Measurements from ENCODE around the gene ZER1.

Gene ZER1

DNA sequence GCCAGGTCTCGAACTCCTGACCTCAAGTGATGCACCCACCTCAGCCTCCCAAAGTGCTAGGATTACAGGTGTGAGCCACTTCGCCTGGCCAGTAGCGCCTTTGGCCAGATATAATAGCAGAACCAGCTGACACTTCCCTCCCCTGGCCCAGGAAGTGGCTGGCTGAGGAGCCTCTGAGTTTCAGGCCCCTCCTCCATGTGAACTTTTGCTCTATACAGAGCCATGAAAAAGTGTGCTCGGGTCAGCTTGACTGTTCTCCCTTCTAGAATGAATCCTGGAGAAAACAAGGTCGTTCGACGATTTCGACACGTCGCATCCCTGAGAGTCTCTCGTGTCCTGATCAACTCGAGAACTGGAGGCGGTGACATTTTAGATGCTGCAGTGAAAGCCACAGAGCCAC is 39.2 kb downstream of the ZER1 start:
- no peak for DNase-seq

DNA sequence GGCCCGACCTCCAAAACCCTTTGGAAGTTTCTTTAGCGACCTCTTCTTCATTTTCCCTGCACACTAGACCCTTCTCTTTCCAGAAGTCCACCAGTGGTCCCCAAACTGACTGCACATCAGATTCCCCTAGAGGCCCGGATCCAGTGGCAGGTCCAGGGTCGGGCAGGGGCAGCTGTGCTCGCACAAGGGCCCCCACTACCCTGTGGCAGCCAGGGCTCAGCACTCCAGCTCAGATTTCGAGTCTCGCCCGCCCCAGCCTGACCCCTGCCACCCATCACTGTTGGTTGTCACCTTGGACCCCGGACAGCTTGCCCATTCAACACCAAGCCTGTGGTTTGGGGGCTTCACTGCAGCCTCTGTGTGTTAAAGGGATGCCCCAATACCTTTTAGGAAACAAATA is 40.0 kb downstream of the ZER1 start:
- DNase-seq, result no peak

DNA sequence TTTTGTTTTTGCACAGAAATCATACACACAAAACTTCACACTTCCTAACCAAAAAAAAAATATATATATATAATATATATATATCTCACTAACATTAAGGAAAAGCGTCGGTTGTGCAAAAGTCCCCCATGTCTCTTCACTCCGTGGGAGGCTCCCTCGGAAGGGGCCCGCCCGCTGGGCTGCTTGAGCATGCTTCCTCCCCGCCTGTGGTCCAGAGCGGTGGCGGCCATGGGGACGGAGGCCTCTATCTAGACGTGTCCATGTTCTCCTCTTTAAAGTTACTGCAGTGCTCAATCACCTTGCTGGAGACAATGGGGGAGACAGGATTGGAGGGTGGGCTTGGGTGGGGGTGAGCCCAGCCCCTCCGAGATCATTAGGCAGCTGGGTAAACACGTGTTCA is 40.6 kb downstream of the ZER1 start:
- no peak for DNase-seq

DNA sequence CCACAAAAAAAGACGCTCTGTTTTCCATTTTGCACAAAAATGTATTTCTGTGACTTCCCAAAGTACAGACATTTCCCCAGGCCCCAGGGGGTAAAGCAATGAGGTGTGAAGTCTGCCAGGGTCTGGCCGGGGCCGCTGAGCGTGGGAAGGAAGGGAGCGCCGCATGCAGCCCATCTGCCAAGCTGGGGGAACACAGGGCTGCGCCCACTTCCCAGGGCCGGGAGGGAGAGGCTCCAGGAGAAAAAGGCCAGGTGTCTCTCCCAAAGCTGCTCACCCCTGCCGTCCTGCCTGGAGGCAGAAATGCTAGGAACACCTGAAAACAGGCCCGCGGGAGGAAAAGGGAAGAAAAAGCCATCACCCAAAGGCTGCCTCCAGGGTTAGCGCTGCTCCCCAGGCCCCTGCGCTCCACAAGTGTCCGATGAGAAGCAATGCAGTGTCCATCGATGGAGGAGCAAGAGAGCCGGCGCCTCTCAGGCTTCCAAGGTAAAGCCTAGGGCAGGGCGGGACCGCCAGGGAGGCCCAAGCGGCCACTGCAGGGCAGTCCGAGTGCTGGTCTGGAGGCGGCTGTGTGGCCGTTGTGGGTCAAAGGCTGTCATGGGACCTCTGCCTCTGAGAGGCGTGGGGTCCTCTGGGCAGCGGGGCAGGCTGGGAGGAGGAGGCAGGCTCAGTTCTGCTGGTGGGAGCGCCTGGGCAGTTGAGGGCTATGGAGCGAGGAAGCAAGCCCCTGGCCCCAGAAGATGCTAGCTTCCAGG is 41.8 kb downstream of the ZER1 start:
- DNase-seq, result no peak

DNA sequence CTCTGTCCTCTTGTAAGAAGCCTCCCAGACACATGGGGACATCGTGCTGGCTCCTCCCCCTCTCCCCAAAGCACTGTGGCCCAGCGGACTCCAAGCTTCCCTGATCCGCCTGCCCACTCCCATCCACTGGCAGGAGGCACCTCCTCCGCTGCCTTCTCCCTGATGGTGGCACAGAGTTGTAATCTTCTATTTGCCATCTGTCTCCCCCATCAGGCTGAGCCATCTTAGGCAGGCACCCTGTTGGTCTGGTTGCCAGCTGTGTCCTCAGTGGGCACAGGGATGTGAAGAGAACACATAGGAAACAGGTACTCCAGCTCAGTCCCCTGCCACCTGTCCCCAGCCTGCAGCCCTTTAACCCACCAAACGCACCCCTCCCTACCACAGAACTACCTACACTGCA is 42.4 kb downstream of the ZER1 start:
- DNase-seq, result no peak

DNA sequence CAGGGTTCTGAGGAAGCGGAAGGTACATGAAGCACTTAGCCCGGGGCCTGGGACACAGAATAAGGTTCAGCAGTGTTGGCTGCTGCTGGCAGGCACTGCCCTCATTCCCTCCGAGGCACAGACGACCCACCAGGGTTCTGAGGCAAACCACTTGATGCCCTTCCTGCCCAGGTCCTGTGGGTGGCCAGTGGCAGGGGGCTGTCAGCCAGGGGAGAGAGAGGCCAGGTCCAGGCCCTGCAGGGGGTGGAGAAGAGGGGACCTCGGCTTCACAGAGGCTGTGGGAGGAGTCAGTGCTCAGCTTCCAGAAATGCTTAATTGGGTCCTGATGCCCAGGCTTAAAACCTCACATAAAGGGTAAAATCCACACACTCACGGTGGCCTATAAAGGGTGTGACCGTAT is 43.4 kb downstream of the ZER1 start:
- no peak for DNase-seq

DNA sequence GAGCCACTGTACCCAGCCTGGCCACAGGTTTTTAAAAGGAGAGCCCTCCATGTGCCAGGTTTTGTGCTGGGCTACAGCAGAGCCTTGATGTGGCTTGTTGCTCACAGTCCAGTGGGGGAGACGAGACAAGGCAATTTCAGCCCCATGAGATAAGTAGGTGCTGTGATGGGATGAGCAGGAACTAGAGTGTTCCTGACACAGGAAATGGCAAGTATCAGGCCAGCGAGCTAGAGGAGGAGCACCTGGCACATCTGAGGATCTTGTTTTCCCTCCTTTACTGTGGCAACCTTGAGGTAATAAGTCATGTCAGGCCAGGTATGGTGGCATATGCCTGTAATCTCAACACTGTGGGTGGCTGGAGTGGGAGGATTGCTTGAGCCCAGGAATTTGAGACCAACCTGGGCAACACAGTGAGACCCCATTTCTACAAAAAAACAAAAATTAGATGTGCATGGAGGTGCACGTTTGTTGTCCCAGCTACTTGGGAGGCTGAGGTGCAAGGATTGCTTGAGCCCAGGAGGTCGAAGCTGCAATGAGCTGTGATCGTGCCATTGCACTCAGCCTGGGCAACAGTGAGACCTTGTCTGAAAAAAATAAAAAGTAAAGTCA is 44.0 kb downstream of the ZER1 start:
- no peak for DNase-seq

DNA sequence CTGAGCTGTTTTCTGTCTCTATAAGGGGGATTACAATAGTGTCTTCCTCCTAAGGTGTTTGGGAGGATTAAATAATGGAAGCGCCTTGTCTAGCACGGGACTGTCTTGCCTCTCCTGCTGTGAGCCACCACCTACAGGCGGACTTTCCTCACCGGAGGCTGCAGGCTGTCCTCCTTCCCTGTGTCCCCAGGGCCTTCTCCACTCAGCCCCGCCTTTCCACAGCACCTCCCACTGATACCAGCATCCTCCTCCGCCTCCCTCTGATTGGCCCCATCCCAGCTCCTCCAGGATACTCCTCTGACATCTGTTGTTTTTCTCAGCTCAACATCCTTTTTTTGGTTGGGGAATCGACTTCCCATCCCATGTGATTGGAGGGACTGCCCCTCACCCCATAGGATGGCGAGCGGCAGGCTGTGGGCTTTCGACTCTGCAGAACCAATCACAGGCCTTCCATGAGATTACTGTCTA is 46.9 kb downstream of the ZER1 start:
- DNase-seq, result peak; percentile 52

DNA sequence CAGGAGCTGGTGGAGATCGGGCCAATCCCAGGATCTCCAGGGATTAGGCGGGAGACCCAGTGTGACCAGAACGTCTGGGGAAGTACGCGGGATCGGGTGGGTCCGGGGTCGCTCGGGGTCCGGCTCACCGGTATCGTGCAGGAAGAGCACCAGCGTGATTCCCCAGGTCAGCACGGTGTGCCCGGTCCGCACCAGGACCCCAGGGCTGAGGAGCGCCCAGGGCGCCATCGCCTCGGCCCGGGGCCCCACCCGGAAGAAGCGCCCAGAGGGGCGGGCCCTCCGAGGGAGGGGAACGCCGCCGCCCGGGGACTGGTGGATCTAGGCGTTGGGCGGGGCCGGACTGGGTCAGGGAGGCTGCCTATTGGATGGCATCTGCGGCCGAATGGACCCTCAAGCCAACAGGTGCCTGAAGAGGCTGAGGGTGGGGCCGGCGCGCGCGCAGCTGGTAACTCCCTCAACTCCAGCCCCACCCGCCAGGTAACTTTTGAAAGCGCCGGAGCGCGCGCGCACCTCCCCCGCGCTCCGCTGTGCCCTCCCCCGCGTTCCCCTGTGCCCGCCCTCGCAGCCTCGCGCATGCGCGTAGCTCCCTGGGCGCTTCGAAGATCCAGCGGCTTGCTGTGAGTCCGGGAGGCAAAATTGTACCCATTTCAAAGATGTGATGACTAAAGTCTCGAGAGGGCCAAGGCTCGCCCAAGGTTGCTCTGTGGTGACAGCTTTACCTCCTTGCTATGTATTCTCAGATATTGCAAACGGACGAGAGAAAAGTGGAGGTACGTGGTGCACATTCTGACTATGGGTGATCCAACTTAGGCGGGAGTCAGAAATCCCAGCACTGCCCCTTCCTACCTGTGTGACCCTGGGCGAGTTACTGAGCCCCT is 47.6 kb downstream of the ZER1 start, which contains the start of gene ZDHHC12:
TSS of gene ZDHHC12 (minus strand) at position 262 of the 878 bp plus-strand sequence. CDS start at position 228, 34 bp downstream.
- peak; percentile 99 for DNase-seq

DNA sequence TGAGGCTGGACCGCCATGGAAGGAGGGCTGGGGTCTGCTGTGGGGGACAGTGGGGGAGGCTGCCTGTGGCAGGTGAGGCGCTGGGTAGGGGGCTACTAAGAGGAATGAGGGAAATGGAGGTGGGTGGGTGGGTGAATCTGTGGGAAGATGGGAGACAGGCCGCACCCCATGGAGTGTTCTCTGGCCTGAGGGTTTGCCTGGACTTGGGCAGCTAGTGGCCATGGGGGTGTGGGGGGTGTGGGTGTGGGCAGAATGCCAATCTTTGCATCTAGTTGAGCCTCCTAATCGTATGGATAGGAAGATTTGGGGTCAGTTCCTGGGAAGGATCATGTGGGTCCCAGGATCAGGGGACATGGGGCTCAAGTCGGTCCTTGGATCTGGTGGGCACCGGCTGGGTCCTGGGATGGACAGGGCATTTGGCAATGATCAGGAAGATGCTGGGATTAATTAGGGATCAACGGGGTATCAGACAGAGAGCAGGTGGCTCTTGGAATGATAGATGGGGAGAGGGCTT is 48.3 kb downstream of the ZER1 start:
- DNase-seq, result peak; percentile 8

DNA sequence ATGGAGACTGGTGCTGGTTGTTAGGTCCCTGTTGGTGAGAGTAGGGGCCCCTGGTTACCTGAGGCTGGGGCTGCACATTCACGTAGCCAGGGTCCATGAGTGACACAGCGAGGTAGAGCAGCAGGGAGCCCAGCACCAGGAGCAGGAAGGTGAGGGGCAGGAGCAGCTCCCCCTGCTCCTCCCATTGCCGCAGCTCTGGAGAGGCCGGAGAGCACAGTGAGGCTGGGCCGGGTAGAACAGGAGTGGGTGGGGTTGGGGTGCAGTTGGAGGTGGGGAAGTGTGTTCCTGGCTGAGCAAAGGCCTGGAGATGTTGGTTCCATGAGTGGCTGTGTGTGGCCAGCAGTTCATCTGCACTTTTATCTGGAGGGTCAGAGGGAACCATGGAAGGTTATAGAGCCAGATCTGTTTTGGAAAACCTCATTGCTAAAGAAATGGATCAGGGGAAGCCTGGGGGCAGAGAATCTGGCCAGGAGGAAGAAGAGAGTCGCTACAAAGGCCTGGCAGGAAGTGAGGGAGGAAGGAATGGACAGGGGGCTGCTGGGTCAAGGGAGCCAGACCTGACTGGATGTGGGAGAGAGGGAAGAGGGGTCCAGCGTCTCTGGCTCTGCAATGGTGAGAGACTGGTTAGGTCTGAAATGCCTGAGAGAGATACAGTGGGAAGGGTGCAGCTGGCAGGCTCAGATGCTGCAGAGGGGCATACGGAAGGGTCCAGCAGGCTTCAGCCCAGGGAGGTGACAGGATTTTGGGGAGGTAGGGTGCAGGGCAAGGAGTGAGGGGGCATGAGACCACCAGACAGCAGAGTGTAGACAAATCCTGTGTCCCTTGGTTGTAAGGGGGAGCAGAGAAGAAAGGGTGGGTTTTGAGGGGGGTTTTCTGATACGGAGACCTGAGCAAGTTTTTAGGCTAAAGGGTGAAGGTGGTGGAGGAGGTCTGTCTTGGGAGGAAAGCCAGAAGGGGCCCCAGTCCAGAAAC is 49.1 kb downstream of the ZER1 start:
- no peak for DNase-seq

DNA sequence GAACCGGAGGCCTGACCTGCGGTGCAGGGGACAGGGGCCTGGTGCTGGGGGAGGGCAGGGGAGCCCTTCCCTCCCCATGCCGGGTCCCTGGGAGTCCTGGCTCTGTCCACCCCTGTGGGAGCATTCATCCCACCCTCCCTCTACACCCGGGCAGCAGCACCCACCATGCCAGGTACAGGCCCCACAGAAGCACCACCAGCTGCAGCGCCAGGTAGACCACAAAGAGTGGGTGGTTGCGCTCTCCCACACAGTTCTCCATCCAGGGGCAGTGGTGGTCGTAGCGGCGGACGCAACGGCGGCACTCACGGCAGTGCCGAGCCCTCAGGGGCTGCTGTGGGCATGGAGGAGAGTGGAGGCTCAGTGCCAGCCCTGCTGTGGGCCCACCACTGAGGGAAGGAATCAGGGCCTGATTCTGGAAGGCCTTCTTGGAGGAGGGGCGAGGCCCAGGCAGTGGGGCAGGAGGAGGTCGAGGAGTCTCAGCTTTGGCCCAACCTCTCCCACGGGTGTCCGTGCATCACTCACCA is 50.2 kb downstream of the ZER1 start:
- DNase-seq, result no peak

DNA sequence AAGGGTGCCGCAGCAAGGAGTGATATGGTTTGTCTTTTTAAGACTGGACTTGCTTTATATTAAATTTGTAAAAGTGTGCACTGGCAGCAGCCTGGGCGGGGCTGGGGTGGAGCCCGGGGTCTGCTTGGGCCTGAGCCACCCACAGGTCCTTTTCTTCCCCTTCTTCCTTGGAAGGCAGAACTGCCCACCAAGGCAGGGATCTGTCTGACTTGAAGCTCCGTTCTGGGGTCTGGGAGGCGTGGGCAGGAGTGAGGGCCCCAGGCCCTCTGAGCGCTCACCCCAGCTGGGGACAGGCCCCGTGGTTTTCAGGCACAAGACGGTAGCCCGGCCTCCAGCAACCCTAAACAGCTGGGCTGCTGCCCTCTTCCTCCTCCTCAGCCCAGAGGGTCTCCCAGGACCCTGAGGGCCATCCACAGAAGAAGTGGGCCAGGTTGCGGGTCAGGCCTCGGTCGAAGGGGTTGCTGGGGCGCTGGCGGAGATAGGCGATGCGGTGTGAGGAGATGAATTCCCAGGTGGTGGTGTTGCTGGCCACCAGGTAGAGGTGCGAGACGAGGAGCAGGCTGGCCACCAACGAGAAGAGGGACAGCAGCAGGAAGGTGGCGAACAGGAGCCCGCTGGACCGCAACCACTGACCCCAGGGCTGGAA is 50.8 kb downstream of the ZER1 start:
- DNase-seq, result no peak

DNA sequence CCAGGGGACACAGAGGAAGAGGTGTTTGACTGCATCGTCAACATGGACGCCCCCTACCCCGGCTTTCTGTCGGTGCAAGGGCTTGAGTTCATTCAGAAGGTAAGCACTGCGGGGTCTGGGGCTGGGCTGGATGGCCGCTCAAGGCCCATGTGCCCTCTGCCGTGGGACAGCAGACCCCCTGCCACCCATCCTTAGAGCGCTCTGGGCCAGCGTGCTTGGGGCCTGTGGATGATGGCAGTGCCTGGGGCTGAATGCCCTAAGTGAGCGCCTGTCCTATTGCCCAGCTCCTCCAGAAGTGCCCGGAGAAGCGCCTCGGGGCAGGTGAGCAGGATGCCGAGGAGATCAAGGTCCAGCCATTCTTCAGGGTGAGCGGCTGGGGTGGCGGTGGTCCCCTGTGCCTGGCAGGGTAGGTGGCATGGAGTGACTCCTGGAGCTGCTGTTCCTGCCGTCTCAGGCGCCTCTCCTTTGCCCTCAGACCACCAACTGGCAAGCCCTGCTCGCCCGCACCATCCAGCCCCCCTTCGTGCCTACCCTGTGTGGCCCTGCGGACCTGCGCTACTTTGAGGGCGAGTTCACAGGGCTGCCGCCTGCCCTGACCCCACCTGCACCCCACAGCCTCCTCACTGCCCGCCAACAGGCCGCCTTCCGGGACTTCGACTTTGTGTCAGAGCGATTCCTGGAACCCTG is 51.7 kb downstream of the ZER1 start:
- no peak for DNase-seq

DNA sequence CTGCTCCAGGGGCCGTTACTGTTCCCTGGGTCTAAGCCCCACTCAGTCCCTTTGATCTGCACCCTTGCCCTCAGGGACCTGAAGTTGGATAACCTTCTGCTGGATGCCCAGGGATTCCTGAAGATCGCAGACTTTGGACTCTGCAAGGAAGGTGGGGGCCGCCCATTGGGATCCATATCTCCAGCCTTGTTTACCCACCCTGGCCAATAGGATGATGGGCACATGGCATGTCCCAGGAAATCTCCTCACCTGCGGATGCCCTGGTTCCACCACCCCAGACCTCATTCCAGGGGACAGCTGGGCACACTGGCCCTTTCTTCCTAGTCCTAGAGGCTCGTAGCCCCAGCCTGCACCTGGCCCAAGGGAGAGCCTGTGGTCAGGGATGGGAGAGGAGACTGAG is 53.3 kb downstream of the ZER1 start:
- no peak for DNase-seq

DNA sequence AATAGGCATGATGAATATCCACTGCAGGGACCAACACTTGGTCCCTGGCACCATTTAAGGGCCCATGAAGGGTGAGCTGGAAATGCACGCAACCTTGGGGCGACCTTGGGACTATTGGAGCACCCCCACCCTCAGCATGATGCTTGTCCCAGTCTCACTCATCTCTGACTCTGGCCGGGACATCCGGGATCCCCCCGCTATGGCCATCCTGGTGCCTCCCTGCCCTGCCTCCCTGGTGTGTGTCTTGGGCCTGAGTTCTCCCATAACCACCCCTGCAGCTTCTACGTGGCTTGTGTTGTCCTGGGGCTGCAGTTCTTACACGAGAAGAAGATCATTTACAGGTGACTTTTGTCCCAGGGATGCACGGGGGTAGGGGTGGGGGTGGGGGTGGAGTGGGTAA is 53.7 kb downstream of the ZER1 start:
- DNase-seq, result no peak

DNA sequence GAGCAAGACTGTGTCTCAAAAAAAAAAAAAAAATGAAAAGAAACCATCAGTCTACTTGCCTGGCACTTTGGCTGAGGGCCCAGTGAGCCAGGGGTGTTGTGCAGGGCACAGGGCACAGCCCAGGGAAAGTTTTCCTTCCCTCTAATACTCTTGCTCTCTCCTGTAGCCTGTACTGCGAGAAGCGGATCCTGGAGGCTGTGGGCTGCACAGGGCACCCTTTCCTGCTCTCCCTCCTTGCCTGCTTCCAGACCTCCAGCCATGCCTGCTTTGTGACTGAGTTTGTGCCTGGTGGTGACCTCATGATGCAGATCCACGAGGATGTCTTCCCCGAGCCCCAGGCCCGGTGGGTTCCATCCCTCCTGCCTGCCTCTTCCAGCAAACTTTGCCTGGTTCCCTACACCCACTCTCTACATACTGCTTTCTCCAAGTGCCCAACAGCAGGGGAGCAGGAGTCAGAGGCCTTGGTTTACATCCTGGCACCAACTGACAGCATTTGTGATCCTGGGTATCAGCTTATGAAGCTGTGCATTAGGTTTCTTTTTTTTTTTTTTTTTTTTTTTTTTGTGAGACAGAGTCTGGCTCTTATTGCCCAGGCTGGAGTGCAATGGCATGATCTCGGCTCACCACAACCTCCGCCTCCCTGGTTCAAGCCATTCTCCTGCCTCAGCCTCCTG is 55.0 kb downstream of the ZER1 start:
- no peak for DNase-seq

DNA sequence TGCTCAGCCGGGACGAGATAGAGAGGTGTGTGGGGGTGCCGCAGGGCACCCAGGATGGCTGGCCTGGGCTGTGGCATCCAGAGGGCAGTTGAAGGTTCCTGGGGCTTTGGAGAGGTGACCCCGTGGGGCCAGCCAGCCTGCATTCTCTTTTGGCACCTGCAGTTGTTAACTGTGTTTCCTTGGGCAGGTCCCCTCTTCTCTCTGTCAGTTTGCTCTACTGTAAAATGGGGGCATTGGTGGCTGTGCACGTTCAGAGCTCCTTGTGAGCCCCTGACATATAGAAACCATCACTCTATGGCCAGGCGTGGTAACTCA is 56.3 kb downstream of the ZER1 start:
- DNase-seq, result no peak

DNA sequence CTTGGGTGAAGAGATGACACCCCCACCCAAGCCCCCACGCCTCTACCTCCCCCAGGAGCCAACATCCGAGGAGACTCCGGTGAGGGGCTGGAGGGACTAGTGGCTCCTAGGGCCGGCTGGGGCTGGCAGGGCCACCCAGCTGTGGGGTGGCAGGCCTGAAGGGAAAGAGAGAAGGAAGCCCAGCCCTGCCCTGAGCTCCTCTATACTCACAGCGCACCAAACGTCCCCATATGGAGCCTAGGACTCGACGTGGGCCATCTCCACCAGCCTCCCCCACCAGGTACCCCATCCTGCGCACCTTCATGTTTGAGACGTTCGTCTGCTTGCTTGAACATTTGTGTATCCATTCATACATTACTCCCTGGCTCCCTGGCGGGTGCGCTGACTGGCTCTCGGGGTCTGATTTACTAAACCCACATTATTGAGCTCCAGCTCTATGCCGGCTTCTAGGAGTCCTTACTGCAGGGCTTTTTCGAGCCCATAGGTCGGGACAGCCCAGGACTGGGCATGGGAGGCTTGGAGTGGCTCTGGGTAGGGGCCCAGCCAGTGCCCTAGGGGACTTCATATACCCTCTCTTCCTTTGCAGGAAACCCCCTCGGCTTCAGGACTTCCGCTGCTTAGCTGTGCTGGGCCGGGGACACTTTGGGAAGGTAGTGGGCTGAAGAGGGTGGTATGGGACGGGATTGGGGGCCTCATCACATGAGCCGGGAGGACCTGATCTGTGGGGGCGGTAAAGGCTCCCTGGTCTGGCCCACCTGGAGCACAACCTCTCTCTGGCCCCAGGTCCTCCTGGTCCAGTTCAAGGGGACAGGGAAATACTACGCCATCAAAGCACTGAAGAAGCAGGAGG is 56.9 kb downstream of the ZER1 start:
- DNase-seq, result no peak
